HepG2 (cell line): ENCODE data around the gene KCNK7. TPM values are rescaled to one million over a fixed set of nuclear protein-coding genes. Genes with fewer than 3 reads are reported as not detected.

Experiments
- ATAC-seq: fragments of 200-7000 bp; cut with Tn5 transposase; 3 replicates; pipeline ENCODE4 v1.9.1; 2020; ENCODE audit warnings: mild to moderate bottlenecking, moderate library complexity
- BruUV-seq: library from RNA; stranded (reverse); fragments of 400-500 nt; replicated peaks from 2 replicates; lab custom pipeline; 2021; lab: Mats Ljungman, UMichigan
- CTCF ChIA-PET: fragments of 300-600 bp; formaldehyde crosslinking; extraction: SDS; loops from one replicate; lab custom pipeline; 2021; ENCODE audit warnings: low total read pairs, inconsistent platforms, low intra/inter-chr PET ratio; lab: Yijun Ruan, JAX
- POLR2A ChIA-PET: fragments of 350-600 bp; sonication (Branson Sonifier 250); formaldehyde crosslinking; loops from one replicate; lab custom pipeline; 2020; ENCODE audit warnings: antibody characterized with exemption, inconsistent platforms; lab: Yijun Ruan, JAX
- DNase-seq: peaks from one replicate; pipeline ENCODE4 v3.0.0-alpha.2; 2015; ENCODE audit warnings: low spot score
- FAIRE-seq: peaks from 3 replicates; lab custom pipeline; 2011; peaks lifted over from hg19 to GRCh38; lab: Jason Lieb, UNC
- H2AFZ ChIP-seq: one replicate; pipeline ENCODE4 v1.6.1; 2011; ENCODE audit warnings: low read length, inconsistent platforms
- H3K27ac ChIP-seq: fragments of 300-600 bp; 3 replicates; pipeline ENCODE4 v1.8.0; 2011; ENCODE audit warnings: mixed run types, mild to moderate bottlenecking, mixed read lengths, low read length, inconsistent platforms; ENCODE audit not compliant: insufficient read depth; ENCODE audit errors: extremely low read length
- H3K27me3 ChIP-seq, 2 experiments: fragments of 200-600 bp in 1 of 2; 2 replicates in 1 of 2; 3 replicates in 1 of 2; pipeline versions ENCODE4 v1.6.0 to v1.8.0; 2011; ENCODE audit warnings: low read length in 2 of 2, mild to moderate bottlenecking in 2 of 2, moderate library complexity in 2 of 2, inconsistent platforms in 1 of 2; ENCODE audit not compliant: insufficient read depth in 2 of 2, control insufficient read depth in 1 of 2
- H3K36me3 ChIP-seq, 2 experiments: fragments of 200-600 bp in 1 of 2; replicated peaks in 1 of 2; 2 replicates in 1 of 2; 3 replicates in 1 of 2; pipeline versions ENCODE4 v1.5.1 to v1.8.0; 2011; ENCODE audit warnings: low read length in 2 of 2, inconsistent platforms in 1 of 2; ENCODE audit not compliant: insufficient read depth in 2 of 2, control insufficient read depth in 1 of 2
- H3K4me1 ChIP-seq: 2 replicates; pipeline ENCODE4 v1.5.1; 2012; ENCODE audit warnings: low read length, inconsistent platforms; ENCODE audit not compliant: insufficient read depth
- H3K4me2 ChIP-seq: 2 replicates; pipeline ENCODE4 v1.6.0; 2011; ENCODE audit warnings: low read depth, low read length, inconsistent platforms
- H3K4me3 ChIP-seq, 3 experiments: fragments of 200-600 bp in 1 of 3; sonication (generic), shearing (Covaris generic) in 1 of 3; replicated peaks in 1 of 3; 2 replicates each; pipeline ENCODE4 v1.5.1; 2011 to 2016; ENCODE audit warnings: low read length in 3 of 3, inconsistent platforms in 2 of 3, low read depth in 2 of 3, mild to moderate bottlenecking in 2 of 3, control low read depth in 1 of 3, mixed read lengths in 1 of 3; ENCODE audit not compliant: insufficient read depth in 1 of 3
- H3K79me2 ChIP-seq: one replicate; pipeline ENCODE4 v1.6.1; 2011; ENCODE audit warnings: low read length, inconsistent platforms; ENCODE audit not compliant: insufficient read depth
- H3K9ac ChIP-seq: 2 replicates; pipeline ENCODE4 v1.6.0; 2011; ENCODE audit warnings: mild to moderate bottlenecking, low read depth, low read length, inconsistent platforms; ENCODE audit not compliant: insufficient read depth
- H3K9me3 ChIP-seq: 2 replicates; pipeline ENCODE4 v1.5.1; 2012; ENCODE audit warnings: mild to moderate bottlenecking, low read length
- H4K20me1 ChIP-seq: 2 replicates; pipeline ENCODE4 v1.6.0; 2011; ENCODE audit warnings: inconsistent platforms, mild to moderate bottlenecking, low read length, moderate library complexity; ENCODE audit not compliant: insufficient read depth
- AGO2 ChIP-seq: fragments of 200-400 bp; formaldehyde crosslinking; optimal IDR thresholded peaks from 2 replicates; pipeline ENCODE3; 2017; ENCODE audit warnings: mild to moderate bottlenecking, low read depth, low read length, moderate library complexity
- BHLHE40 ChIP-seq: IDR thresholded peaks from 2 replicates; pipeline ENCODE4 v1.6.1; 2011; ENCODE audit warnings: low read length, improper control_type of control experiment
- HNRNPK ChIP-seq: fragments of 200-400 bp; formaldehyde crosslinking; IDR thresholded peaks from 2 replicates; pipeline ENCODE4 v1.6.1; 2018; ENCODE audit warnings: low read length, low read depth, moderate library complexity, mild to moderate bottlenecking; ENCODE audit not compliant: poor library complexity, severe bottlenecking
- PBX3 ChIP-seq: sonication (generic); formaldehyde crosslinking; IDR thresholded peaks from 2 replicates; pipeline ENCODE4 v1.8.1; 2023; ENCODE audit warnings: missing genetic modification reagents, inconsistent platforms, borderline replicate concordance
- RBFOX2 ChIP-seq: fragments of 200-400 bp; formaldehyde crosslinking; IDR thresholded peaks from 2 replicates; pipeline ENCODE4 v1.6.1; 2017; ENCODE audit warnings: low read depth, mild to moderate bottlenecking, low read length
- RXRB ChIP-seq: IDR thresholded peaks from 2 replicates; pipeline ENCODE4 v1.6.1; 2016; ENCODE audit warnings: borderline replicate concordance, missing genetic modification reagents, missing compliant biosample characterization
- SETDB1 ChIP-seq: sonication (generic); formaldehyde crosslinking; IDR thresholded peaks from 2 replicates; pipeline ENCODE4 v1.5.1; 2020; ENCODE audit warnings: missing genetic modification reagents, mild to moderate bottlenecking, borderline replicate concordance
- ZNF350 ChIP-seq: sonication (generic); formaldehyde crosslinking; IDR thresholded peaks from 2 replicates; pipeline ENCODE4 v1.4.0; 2020; ENCODE audit warnings: mild to moderate bottlenecking, low read depth, missing genetic modification reagents, borderline replicate concordance
- WGBS: methylation state at CpG from one replicate; pipeline ENCODE4 v1.1.6; 2017; ENCODE audit warnings: low lambda C conversion rate; 5-methylcytosine and 5-hydroxymethylcytosine counted together
- in situ Hi-C: cut with HindIII; loops from 2 replicates; pipeline ENCODE4 v1.10.0; 2017; ENCODE audit warnings: low pct_unique_long_range_greater_than_20kb; ENCODE audit not compliant: extremely low pct_ligation_motif_present
- intact Hi-C: fragments of 100-400 bp; cut with micrococcal nuclease; formaldehyde crosslinking; loops from one replicate; pipeline ENCODE4 v1.10.0; 2022; ENCODE audit not compliant: unreplicated experiment
- polyA plus RNA-seq, 8 experiments: library from polyadenylated mRNA; depleted of rRNA in 3 of 8; stranded (reverse) in 7 of 8; unstranded in 1 of 8; fragments of >200 nt; fragmentation: Illumina TruSeq in 4 of 8; extraction: Trizol in 4 of 8; gene quantifications; 2 replicates each; pipeline versions ENCODE4 v1.2.1 to v1.2.3, GENCODE V29; 2011 to 2016; ENCODE audit warnings: low read depth in 4 of 8, missing spikeins in 1 of 8, mixed read lengths in 1 of 8; ENCODE audit not compliant: insufficient read depth in 1 of 8
- total RNA-seq, 5 experiments: library from RNA; depleted of rRNA; stranded (reverse); fragments of >200 nt; fragmentation: Illumina TruSeq; extraction: Trizol; gene quantifications; 2 replicates each; pipeline ENCODE4 v1.2.3, GENCODE V29; 2016; ENCODE audit warnings: low read depth in 1 of 5
- TF ChIP-seq, protein P1 (sequence below): sonication (generic); formaldehyde crosslinking; IDR thresholded peaks from 2 replicates; pipeline ENCODE4 v1.5.0; 2020; ENCODE audit warnings: mild to moderate bottlenecking, missing genetic modification reagents

The KCNK7 gene
- total and polyA plus RNA-seq, 2 of the 13 experiments (the other 11 are each of a cell fraction or from before 2014, with no cell fraction given) = 0.11 TPM; not detected in 1

DNA sequence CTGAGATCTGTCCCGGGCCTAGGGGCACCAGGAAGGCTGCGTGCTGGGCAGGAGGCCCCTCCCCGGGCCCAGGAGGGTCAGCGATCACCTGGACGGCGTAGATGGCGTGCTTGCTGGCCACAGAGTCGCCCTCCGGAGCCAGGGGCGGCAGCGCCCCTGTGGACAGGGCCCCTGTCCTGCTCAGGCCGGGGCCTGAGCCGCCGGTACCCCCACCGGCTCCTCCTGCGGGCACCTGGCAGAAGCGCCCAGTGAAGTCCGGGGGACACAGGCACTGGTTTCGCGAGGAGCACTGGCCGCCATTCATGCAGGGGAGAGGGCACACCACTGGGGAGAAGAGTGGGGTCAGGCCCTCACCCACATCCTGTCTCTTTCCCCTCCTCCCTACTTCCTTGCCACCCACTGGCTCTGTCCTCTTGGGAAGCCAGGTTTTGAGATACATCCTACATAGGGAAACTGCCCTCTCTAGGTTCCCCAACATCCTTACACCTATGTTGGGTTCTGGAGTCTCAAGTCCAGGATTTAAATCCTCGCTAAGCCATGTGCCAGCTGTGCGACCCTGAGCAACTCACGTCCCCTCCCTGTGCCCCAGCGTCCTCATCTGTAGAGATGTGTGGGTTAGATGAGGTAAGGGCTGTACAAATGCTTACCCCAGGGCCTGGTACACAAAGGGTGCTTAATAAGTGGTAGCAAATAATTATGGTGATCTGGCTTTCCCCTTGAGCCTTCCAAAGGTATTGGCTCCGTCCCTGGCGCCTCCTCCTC lies 41.4 kb downstream of the KCNK7 start:
- DNase-seq (no peak), FAIRE-seq (no peak), ATAC-seq (no peak)
- H3K27ac ChIP-seq = no peak overlapping the region
- BruUV-seq = no TSS peak
- H3K4me3 ChIP-seq = no peak overlapping the region
- H3K9ac ChIP-seq = no peak overlapping the region
- peaks cover 8% of the 10 kb centered on the region for H3K79me2 ChIP-seq
- no peak overlapping the region for H2AFZ ChIP-seq
- intact Hi-C loops = no loop called here
- ChIA-PET POLR2A (no interaction called here), CTCF (no interaction called here)
- peaks cover 64% of the 10 kb centered on the region for H3K4me1 ChIP-seq
- H3K4me2 ChIP-seq = no peak overlapping the region
- peaks cover 0 to under 1% of the 10 kb centered on the region in 2 experiments; a peak in 2 of 5 replicates for H3K36me3 ChIP-seq
- H3K9me3 ChIP-seq = no peaks in the 10 kb centered on the region
- no peaks in the 10 kb centered on the region for H3K27me3 ChIP-seq
- TF ChIP-seq, protein P1, sequence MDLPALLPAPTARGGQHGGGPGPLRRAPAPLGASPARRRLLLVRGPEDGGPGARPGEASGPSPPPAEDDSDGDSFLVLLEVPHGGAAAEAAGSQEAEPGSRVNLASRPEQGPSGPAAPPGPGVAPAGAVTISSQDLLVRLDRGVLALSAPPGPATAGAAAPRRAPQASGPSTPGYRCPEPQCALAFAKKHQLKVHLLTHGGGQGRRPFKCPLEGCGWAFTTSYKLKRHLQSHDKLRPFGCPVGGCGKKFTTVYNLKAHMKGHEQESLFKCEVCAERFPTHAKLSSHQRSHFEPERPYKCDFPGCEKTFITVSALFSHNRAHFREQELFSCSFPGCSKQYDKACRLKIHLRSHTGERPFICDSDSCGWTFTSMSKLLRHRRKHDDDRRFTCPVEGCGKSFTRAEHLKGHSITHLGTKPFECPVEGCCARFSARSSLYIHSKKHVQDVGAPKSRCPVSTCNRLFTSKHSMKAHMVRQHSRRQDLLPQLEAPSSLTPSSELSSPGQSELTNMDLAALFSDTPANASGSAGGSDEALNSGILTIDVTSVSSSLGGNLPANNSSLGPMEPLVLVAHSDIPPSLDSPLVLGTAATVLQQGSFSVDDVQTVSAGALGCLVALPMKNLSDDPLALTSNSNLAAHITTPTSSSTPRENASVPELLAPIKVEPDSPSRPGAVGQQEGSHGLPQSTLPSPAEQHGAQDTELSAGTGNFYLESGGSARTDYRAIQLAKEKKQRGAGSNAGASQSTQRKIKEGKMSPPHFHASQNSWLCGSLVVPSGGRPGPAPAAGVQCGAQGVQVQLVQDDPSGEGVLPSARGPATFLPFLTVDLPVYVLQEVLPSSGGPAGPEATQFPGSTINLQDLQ (CRISPR knock-in tag) = no peak
- TF ChIP-seq ZNF350 (no peak), RBFOX2 (peak; percentile 58), SETDB1 (CRISPR knock-in tag) (no peak), HNRNPK (no peak), AGO2 (peak; percentile 18), BHLHE40 (no peak), PBX3 (CRISPR knock-in tag) (no peak), RXRB (CRISPR knock-in tag) (no peak)
- peaks cover 10% of the 10 kb centered on the region; the same call in 1 of the 2 replicates for H4K20me1 ChIP-seq
- in situ Hi-C loops = loop anchor here (10.0 kb wide), 1 partner anchor 301 kb away; the partner anchor contains the start of gene CFL1
- 94% methylated on average over 16 of the region's 27 CpGs for WGBS
